Smooth muscle cell of the brain vasculature (primary cell): ENCODE data around the gene PCDHGA12.
"Not testable (repeated sequence)": the region's sequence is repeated elsewhere in the genome, so short reads cannot be mapped to it uniquely, and the experiment has no call there.

Experiments used
- DNase-seq: peaks from one replicate; pipeline ENCODE4 v3.0.0-alpha.2; 2012; ENCODE audit warnings: low read depth, low spot score

Gene PCDHGA12

DNA sequence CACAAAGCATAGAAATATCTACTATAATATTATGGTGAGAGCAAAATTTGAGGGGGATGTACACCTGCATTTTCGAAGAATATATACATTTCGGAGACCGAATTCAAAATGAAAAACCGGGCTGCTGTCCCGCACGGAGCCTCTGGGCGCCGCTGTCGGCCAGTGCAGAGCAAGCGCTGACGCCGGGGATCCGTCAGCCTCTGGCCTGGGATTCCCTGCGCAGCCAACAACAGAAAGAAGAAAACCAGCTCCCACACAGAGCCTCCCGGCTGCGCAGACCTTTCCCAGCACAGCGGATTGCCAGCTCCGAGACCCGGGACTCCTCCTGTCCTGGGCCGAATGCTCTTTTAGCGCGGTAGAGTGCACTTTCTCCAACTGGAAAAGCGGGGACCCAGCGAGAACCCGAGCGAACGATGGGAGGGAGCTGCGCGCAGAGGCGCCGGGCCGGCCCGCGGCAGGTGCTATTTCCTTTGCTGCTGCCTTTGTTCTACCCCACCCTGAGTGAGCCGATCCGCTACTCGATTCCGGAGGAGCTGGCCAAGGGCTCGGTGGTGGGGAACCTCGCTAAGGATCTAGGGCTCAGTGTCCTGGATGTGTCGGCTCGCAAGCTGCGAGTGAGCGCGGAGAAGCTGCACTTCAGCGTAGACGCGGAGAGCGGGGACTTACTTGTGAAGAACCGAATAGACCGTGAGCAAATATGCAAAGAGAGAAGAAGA, 22.4 kb upstream of the PCDHGA12 start, which contains the start of gene PCDHGB6:
PCDHGB6 (plus strand) TSS at position 232 of the 716 bp plus-strand sequence; CDS start at position 414, 182 bp downstream.
- not testable (repeated sequence) for DNase-seq

DNA sequence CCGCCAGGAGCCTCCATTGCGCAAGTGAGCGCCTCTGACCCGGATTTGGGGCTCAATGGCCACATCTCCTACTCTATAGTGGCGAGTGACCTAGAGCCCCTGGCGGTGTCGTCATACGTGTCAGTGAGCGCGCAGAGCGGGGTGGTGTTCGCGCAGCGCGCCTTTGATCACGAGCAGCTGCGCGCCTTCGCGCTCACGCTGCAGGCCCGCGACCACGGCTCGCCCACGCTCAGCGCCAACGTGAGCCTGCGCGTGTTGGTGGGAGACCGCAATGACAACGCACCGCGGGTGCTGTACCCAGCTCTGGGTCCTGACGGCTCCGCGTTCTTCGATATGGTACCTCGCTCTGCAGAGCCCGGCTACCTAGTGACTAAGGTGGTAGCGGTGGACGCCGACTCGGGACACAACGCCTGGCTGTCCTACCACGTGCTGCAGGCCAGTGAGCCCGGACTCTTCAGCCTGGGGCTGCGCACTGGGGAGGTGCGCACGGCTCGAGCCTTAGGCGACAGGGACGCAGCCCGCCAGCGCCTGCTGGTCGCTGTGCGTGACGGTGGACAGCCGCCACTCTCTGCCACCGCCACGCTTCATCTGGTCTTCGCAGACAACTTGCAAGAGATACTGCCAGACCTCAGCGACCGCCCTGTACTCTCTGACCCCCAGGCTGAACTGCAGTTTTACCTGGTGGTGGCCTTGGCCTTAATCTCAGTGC, 20.6 kb upstream of the PCDHGA12 start:
- DNase-seq = no peak

DNA sequence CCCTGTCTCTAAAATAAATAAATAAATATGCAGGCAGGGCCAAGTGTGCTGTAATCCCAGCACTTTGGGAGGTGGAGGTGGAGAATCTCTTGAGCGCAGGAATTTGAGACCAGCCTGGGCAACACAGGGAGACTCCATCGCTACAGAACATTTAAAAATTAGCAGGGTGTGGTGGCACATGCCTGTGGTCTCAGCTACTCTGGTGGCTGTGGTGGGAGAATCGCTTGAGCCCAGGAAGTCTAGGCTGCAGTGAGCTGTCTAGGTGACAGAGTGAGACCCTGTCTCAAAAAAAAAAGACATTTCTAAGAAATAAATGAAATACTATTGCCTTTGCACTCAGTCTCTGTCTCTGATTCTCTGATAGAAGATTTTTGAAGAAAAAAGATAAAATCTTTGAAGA, 18.7 kb upstream of the PCDHGA12 start:
- no peak for DNase-seq

DNA sequence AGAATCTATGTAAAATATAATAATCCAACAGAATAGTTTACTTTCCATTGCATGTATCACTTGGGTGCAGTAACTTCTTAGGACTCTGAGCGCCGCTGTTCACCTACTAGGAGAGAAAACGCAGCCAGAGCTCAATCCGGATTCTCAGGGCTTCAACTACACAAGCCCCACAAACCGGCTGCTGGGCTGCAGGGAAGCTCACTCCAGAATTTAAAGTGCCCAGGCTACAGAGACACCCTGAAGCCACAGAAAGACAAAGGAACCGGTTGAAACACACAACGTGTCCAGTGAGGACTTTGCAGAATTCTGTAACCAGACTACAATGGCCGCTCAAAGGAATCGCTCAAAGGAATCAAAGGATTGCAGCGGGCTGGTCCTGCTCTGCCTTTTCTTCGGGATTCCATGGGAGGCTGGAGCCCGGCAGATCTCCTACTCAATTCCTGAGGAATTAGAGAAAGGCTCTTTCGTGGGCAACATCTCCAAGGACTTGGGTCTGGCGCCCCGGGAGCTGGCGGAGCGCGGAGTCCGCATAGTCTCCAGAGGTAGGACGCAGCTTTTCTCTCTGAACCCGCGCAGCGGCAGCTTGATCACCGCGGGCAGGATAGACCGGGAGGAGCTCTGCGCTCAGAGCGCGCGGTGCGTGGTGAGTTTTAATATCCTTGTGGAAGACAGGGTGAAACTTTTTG, 17.3 kb upstream of the PCDHGA12 start, which contains the start of gene PCDHGA10:
PCDHGA10 (plus strand) TSS at position 134 of the 686 bp plus-strand sequence; CDS start at position 323, 189 bp downstream.
- DNase-seq = no peak

DNA sequence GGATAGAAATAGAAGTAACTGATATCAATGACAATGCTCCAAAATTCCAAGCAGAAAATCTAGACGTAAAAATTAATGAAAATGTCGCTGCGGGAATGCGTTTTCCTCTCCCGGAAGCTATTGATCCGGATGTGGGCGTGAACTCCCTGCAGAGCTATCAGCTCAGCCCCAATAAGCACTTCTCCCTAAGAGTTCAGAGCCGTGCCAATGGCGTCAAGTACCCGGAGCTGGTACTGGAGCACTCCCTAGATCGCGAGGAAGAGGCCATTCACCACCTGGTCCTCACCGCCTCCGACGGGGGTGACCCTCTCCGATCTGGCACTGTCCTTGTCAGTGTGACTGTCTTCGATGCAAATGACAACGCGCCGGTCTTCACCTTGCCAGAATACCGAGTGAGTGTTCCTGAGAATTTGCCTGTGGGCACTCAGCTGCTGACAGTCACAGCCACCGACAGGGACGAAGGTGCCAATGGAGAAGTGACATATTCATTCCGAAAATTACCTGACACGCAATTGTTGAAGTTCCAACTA, 16.7 kb upstream of the PCDHGA12 start:
- no peak for DNase-seq

DNA sequence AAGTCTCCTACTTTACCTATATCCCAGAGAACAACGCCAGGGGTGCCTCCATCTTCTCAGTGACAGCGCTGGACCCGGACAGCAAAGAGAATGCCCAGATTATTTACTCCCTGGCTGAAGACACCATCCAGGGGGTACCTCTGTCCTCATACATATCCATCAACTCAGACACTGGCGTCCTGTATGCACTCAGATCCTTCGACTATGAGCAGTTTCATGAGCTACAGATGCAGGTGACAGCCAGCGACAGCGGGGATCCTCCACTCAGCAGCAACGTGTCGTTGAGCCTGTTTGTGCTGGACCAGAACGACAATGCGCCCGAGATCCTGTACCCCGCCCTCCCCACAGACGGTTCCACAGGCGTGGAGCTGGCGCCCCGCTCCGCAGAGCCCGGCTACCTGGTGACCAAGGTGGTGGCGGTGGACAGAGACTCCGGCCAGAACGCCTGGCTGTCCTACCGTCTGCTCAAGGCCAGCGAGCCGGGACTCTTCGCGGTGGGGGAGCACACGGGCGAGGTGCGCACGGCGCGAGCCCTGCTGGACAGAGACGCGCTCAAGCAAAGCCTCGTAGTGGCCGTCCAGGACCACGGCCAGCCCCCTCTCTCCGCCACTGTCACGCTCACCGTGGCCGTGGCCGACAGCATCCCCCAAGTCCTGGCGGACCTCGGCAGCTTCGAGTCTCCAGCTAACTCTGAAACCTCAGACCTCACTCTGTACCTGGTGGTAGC, 15.6 kb upstream of the PCDHGA12 start:
- DNase-seq = not testable (repeated sequence)

DNA sequence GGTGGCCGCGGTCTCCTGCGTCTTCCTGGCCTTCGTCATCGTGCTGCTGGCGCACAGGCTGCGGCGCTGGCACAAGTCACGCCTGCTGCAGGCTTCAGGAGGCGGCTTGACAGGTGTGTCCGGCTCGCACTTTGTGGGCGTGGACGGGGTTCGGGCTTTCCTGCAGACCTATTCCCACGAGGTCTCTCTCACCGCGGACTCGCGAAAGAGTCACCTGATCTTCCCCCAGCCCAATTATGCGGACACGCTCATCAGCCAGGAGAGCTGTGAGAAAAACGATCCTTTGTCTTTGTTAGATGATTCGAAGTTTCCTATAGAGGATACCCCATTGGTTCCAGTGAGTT, 15.1 kb upstream of the PCDHGA12 start:
- not testable (repeated sequence) for DNase-seq

DNA sequence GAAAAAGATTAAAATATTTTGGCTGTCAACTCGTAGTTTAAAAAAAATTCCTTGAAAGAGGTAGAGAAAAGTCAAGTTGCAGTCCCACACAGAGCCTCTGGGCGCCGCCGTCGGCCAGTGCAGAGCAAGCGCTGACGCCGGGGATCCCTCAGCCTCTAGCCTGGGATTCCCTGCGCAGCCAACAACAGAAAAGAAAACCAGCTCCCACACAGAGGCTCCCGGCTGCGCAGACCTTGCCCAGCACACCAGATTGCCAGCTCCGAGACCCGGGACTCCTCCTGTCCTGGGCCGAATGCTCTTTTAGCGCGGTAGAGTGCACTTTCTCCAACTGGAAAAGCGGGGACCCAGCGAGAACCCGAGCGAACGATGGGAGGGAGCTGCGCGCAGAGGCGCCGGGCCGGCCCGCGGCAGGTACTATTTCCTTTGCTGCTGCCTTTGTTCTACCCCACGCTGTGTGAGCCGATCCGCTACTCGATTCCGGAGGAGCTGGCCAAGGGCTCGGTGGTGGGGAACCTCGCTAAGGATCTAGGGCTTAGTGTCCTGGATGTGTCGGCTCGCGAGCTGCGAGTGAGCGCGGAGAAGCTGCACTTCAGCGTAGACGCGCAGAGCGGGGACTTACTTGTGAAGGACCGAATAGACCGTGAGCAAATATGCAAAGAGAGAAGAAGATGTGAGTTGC, 12.7 kb upstream of the PCDHGA12 start, which contains the start of gene PCDHGB7:
PCDHGB7 (plus strand) TSS at position 184 of the 679 bp plus-strand sequence; CDS start at position 367, 183 bp downstream.
- not testable (repeated sequence) for DNase-seq

DNA sequence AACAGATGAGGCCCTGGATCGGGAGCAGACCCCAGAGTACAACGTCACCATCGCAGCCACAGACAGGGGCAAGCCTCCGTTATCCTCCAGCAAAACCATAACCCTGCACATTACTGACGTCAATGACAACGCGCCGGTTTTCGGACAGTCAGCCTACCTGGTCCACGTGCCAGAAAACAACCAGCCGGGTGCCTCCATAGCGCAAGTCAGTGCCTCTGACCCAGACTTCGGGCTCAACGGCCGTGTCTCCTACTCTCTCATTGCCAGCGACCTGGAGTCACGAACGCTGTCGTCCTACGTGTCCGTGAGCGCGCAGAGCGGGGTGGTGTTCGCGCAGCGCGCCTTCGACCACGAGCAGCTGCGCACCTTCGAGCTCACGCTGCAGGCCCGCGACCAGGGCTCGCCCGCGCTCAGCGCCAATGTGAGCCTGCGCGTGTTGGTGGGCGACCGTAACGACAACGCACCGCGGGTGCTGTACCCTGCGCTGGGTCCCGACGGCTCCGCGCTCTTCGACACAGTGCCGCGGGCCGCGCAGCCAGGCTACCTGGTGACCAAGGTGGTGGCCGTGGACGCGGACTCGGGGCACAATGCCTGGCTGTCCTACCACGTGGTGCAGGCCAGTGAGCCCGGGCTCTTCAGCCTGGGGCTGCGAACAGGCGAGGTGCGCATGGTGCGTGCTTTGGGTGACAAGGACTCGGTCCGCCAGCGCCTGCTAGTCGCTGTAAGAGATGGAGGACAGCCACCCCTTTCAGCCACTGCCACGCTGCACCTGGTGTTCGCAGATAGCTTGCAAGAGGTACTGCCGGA, 11.0 kb upstream of the PCDHGA12 start:
- no peak for DNase-seq

DNA sequence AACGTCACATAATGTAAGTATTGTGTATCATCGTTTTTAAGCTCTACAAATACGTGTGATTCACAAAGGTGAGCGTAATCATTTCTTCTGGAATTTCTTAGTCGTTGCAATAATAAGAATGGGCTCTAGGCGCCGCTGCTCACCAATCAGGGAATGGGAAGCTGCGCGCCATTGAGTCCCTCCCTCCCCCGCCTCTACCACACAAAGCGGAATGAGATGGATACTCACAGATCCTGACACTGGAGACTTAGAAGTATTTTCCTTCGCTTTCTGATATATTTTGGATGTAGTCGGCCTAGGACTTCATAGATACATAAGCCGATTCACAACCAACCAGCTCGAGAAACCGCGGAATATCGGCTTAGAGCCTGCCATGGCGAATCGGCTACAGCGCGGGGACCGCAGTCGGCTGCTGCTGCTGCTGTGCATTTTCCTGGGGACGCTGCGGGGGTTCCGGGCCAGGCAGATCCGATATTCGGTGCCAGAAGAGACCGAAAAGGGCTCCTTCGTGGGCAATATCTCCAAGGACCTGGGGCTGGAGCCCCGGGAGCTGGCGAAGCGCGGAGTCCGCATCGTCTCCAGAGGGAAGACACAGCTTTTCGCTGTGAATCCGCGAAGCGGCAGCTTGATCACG, 9.3 kb upstream of the PCDHGA12 start, which contains the start of gene PCDHGA11:
PCDHGA11 (plus strand) TSS at position 197 of the 634 bp plus-strand sequence; CDS start at position 374, 177 bp downstream.
- DNase-seq = no peak

DNA sequence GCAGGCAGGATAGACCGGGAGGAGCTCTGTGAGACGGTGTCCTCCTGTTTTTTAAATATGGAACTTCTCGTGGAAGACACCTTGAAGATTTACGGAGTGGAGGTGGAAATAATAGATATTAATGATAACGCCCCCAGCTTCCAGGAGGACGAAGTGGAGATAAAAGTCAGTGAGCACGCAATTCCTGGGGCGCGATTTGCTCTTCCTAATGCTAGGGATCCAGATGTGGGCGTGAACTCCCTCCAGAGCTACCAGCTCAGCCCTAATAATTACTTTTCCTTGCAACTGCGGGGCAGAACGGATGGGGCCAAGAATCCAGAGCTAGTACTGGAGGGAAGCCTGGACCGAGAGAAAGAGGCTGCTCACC, 8.8 kb upstream of the PCDHGA12 start:
- no peak for DNase-seq

DNA sequence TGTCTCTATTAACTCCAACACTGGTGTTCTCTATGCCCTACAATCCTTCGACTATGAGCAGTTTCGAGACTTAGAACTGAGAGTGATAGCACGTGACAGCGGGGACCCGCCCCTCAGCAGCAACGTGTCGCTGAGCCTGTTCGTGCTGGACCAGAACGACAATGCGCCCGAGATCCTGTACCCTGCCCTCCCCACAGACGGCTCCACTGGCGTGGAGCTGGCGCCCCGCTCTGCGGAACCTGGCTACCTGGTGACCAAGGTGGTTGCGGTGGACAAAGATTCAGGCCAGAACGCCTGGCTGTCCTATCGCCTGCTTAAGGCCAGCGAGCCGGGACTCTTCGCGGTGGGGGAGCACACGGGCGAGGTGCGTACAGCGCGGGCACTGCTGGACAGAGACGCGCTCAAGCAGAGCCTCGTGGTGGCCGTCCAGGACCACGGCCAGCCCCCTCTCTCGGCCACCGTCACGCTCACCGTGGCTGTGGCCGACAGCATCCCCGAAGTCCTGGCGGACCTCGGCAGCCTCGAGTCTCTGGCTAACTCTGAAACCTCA, 7.5 kb upstream of the PCDHGA12 start:
- no peak for DNase-seq

DNA sequence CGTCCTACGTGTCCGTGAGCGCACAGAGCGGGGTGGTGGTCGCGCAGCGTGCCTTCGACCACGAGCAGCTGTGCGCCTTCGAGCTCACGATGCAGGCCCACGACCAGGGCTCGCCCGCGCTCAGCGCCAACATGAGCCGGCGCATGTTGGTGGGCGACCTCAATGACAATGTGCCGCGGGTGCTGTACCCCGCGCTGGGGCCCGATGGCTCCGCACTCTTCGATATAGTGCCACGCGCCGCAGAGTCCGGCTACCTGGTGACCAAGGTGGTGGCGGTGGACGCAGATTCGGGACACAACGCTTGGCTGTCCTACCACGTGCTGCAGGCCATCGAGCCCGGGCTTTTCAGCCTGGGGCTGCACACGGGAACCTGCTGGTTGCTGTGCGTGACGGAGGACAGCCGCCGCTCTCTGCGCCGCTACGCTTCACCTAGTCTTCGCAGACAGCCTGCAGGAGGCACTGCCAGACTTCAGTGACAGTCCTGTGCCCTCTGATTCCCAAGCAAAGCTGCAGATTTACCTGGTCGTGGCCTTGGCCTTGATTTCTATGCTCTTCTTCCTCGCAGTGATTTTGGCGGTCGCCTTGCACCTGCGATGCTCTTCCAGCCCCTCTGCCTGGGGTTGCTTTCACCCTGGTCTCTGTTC, 2.4 kb upstream of the PCDHGA12 start:
- DNase-seq = no peak

DNA sequence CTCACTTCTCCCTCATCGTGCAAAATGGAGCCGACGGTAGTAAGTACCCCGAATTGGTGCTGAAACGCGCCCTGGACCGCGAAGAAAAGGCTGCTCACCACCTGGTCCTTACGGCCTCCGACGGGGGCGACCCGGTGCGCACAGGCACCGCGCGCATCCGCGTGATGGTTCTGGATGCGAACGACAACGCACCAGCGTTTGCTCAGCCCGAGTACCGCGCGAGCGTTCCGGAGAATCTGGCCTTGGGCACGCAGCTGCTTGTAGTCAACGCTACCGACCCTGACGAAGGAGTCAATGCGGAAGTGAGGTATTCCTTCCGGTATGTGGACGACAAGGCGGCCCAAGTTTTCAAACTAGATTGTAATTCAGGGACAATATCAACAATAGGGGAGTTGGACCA, 979 bp downstream of the PCDHGA12 start:
- no peak for DNase-seq

DNA sequence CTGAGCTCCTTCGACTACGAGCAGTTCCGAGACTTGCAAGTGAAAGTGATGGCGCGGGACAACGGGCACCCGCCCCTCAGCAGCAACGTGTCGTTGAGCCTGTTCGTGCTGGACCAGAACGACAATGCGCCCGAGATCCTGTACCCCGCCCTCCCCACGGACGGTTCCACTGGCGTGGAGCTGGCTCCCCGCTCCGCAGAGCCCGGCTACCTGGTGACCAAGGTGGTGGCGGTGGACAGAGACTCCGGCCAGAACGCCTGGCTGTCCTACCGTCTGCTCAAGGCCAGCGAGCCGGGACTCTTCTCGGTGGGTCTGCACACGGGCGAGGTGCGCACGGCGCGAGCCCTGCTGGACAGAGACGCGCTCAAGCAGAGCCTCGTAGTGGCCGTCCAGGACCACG, 2.0 kb downstream of the PCDHGA12 start:
- DNase-seq = not testable (repeated sequence)

DNA sequence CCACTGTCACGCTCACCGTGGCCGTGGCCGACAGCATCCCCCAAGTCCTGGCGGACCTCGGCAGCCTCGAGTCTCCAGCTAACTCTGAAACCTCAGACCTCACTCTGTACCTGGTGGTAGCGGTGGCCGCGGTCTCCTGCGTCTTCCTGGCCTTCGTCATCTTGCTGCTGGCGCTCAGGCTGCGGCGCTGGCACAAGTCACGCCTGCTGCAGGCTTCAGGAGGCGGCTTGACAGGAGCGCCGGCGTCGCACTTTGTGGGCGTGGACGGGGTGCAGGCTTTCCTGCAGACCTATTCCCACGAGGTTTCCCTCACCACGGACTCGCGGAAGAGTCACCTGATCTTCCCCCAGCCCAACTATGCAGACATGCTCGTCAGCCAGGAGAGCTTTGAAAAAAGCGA, 2.4 kb downstream of the PCDHGA12 start:
- not testable (repeated sequence) for DNase-seq

DNA sequence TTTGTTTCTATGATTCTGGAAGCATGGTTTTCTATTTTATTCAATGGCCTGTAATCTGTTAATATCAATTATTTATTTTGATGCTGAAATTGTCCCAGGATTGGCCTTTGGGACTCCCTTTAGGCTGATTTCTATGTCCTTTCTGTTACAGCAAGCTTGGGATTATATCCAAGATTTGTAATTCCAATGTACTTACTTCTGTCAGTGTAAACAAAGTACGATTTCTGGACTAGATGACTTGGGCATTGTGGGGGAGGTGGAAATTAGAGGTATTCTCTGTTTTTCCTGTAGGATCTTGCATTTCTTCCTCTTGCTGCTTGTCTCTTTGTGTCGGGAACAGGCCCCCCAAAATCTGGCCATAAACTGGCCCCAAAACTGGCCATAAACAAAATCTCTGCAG, 3.7 kb downstream of the PCDHGA12 start:
- DNase-seq = no peak

DNA sequence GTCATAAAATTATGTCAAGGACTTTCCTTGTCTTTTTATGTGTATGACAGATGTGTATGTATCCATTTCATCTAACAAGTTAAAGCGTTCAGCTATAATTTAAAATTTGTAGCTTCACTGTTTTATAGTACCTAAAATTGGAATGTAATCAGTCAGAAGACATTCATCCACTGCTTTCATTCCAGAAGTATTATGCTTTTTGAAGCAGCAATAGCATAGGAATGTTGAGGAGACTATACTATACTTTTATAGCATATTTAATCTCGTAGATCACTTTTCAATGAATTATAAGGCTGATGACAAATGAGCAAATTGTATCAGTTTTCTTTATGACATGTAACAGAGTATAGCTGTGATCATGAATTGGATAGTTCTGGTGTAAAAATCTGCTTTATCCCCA, 6.9 kb downstream of the PCDHGA12 start:
- DNase-seq = no peak
